Measurements from ENCODE around the gene OR6Q1.

Gene OR6Q1

DNA sequence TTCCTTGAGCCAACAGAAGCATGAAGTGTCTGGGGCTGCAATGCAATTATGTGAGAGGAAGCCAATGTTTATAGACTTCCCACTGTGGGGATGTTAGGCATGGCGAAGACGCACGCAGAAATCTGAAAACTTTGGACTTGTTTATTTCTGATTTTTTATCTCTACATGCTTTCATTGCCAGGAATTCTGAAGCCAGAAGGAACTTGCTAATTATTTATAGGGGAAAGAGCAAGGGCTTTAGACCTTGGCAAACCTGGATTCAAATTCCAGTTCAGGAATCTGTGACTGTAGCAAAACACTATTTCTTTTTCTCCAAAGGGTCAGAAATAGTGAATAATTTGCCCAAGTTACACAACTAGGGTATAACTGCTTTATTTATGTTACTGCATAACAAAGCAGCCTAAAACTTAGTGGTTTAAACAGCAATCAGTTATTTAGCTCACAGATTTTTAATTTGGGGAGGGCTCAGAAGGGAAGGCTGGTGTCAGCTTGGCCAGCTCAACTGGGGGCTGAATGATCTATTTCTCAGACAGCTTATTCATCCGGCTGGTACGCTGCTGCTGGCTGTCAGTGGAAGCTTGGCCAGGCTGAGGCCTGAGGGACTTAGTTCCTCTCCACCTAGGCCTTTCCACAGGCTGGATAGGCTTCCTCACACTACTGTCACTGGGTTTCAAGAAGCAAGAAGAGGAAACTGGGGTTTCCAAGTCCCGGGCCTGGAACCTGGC is 1.9 kb upstream of the OR6Q1 start:
- DNase-seq (ENCODE audit: low spot score) = no peak
- Mint-ChIP-seq H3K4me1 (ENCODE audit: low read depth) (no peaks in the 10 kb centered on the region), H3K36me3 (ENCODE audit: low read depth) (no peaks in the 10 kb centered on the region), H3K27me3 (ENCODE audit: low read depth) (no peaks in the 10 kb centered on the region), H3K27ac (no peak overlapping the region), H3K4me3 (no peak overlapping the region), H3K9me3 (no peaks in the 10 kb centered on the region)

DNA sequence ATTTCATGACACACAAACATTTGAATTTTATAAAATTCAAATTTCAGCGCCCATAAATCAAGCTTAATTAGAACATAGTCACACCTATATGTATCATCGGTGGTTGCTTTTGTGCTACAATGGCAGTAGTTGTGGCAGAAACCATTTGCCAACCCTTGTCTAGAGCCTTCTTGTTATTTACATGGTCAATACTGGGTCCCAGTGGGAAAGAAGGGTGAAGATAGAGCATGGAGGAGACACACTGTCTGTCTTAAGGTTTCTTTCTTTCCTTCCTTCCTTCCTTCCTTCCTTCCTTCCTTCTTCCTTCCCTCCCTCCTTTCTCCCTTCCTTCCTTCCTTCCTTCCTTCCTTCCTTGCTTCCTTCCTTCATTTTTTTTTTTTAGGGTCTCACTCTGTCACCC is 3.7 kb downstream of the OR6Q1 start:
- Mint-ChIP-seq H3K9me3 (no peaks in the 10 kb centered on the region), H3K4me1 (ENCODE audit: low read depth) (no peaks in the 10 kb centered on the region), H3K36me3 (ENCODE audit: low read depth) (no peaks in the 10 kb centered on the region), H3K27me3 (ENCODE audit: low read depth) (no peaks in the 10 kb centered on the region), H3K27ac (no peak overlapping the region), H3K4me3 (no peak overlapping the region)
- DNase-seq (ENCODE audit: low spot score) = no peak

- DNase-seq (ENCODE audit: low spot score) = no peak
- H3K36me3 Mint-ChIP-seq (ENCODE audit: low read depth) = no peaks in the 10 kb centered on the region
- no peaks in the 10 kb centered on the region for H3K4me1 Mint-ChIP-seq (ENCODE audit: low read depth)
- no peaks in the 10 kb centered on the region for H3K27me3 Mint-ChIP-seq (ENCODE audit: low read depth)
- no peak overlapping the region for H3K4me3 Mint-ChIP-seq
- no peaks in the 10 kb centered on the region for H3K9me3 Mint-ChIP-seq
- H3K27ac Mint-ChIP-seq = no peak overlapping the region
These were observed 8.8 kb downstream of the OR6Q1 start for GRCh38 chr11:58039589-58039988.

- no peaks in the 10 kb centered on the region for H3K9me3 Mint-ChIP-seq
- no peak overlapping the region for H3K27ac Mint-ChIP-seq
- no peak overlapping the region for H3K4me3 Mint-ChIP-seq
- H3K4me1 Mint-ChIP-seq (ENCODE audit: low read depth) = no peaks in the 10 kb centered on the region
- H3K27me3 Mint-ChIP-seq (ENCODE audit: low read depth) = no peaks in the 10 kb centered on the region
- no peaks in the 10 kb centered on the region for H3K36me3 Mint-ChIP-seq (ENCODE audit: low read depth)
- no peak for DNase-seq (ENCODE audit: low spot score)
These were observed 12.6 kb downstream of the OR6Q1 start for GRCh38 chr11:58043379-58043778.

GRCh38 chr11:58046231-58046630 is 15.5 kb downstream of the OR6Q1 start:
- Mint-ChIP-seq H3K36me3 (ENCODE audit: low read depth) (no peaks in the 10 kb centered on the region), H3K27me3 (ENCODE audit: low read depth) (no peaks in the 10 kb centered on the region), H3K4me1 (ENCODE audit: low read depth) (no peaks in the 10 kb centered on the region), H3K4me3 (no peak overlapping the region), H3K27ac (no peak overlapping the region), H3K9me3 (no peaks in the 10 kb centered on the region)
- no peak for DNase-seq (ENCODE audit: low spot score)

DNA sequence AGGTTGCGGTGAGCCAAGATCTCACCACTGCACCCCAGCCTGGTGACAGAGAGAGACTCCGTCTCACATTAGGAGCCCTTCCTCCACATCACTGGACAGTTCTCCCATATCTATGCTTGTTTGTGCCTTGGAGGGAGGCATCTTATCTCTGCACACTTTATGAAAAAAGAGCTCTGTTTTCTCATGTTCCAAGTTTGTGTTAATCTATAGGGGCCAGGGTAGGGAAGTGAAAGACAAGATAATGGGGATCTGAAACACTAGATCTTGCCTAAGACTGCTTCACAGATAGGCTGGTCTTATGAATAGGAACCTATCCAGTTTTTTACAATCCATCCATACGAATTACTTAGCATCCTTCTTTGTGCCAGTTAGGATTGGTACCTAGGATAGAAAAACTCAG is 17.1 kb downstream of the OR6Q1 start:
- Mint-ChIP-seq H3K9me3 (no peaks in the 10 kb centered on the region), H3K4me3 (no peak overlapping the region), H3K36me3 (ENCODE audit: low read depth) (no peaks in the 10 kb centered on the region), H3K27ac (no peak overlapping the region), H3K27me3 (ENCODE audit: low read depth) (no peaks in the 10 kb centered on the region), H3K4me1 (ENCODE audit: low read depth) (no peaks in the 10 kb centered on the region)
- no peak for DNase-seq (ENCODE audit: low spot score)

- Mint-ChIP-seq H3K4me1 (ENCODE audit: low read depth) (no peaks in the 10 kb centered on the region), H3K27me3 (ENCODE audit: low read depth) (no peaks in the 10 kb centered on the region), H3K36me3 (ENCODE audit: low read depth) (no peaks in the 10 kb centered on the region), H3K27ac (no peak overlapping the region), H3K9me3 (no peaks in the 10 kb centered on the region), H3K4me3 (no peak overlapping the region)
- no peak for DNase-seq (ENCODE audit: low spot score)
These were observed 25.2 kb downstream of the OR6Q1 start for GRCh38 chr11:58055806-58056401.

DNA sequence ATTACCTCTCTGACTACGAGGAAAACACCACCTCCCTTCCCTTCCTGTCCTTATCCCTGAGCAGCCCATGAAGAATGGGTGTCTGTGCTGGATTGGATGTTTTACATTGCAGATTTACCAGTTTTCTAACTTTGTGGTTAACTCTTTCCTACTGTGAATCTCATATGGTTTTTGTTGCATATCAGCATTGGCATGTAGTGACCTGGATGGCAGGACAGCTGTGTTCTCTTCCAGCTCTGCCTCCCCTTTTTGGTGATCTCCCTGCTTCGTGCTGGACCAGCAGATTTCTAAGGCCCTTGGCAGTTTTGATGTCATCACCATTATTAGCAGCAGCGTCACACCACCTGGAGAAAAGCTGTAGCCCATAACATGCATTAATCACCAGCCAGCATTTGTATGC is 26.7 kb downstream of the OR6Q1 start:
- DNase-seq (ENCODE audit: low spot score) = no peak
- Mint-ChIP-seq H3K27ac (no peak overlapping the region), H3K4me1 (ENCODE audit: low read depth) (no peaks in the 10 kb centered on the region), H3K4me3 (no peak overlapping the region), H3K27me3 (ENCODE audit: low read depth) (no peaks in the 10 kb centered on the region), H3K9me3 (no peaks in the 10 kb centered on the region), H3K36me3 (ENCODE audit: low read depth) (no peaks in the 10 kb centered on the region)

GRCh38 chr11:58058276-58059006 is 27.7 kb downstream of the OR6Q1 start:
- H3K36me3 Mint-ChIP-seq (ENCODE audit: low read depth) = no peaks in the 10 kb centered on the region
- H3K4me1 Mint-ChIP-seq (ENCODE audit: low read depth) = no peaks in the 10 kb centered on the region
- DNase-seq (ENCODE audit: low spot score) = no peak
- H3K27me3 Mint-ChIP-seq (ENCODE audit: low read depth) = no peaks in the 10 kb centered on the region
- no peak overlapping the region for H3K4me3 Mint-ChIP-seq
- H3K9me3 Mint-ChIP-seq = no peaks in the 10 kb centered on the region
- no peak overlapping the region for H3K27ac Mint-ChIP-seq

- H3K36me3 Mint-ChIP-seq (ENCODE audit: low read depth) = no peaks in the 10 kb centered on the region
- H3K27ac Mint-ChIP-seq = no peak overlapping the region
- no peak overlapping the region for H3K4me3 Mint-ChIP-seq
- H3K9me3 Mint-ChIP-seq = no peaks in the 10 kb centered on the region
- H3K27me3 Mint-ChIP-seq (ENCODE audit: low read depth) = no peaks in the 10 kb centered on the region
- H3K4me1 Mint-ChIP-seq (ENCODE audit: low read depth) = no peaks in the 10 kb centered on the region
- no peak for DNase-seq (ENCODE audit: low spot score)
These were observed 28.2 kb downstream of the OR6Q1 start for GRCh38 chr11:58059007-58059350.

- H3K27ac Mint-ChIP-seq = no peak overlapping the region
- H3K36me3 Mint-ChIP-seq (ENCODE audit: low read depth) = no peaks in the 10 kb centered on the region
- H3K9me3 Mint-ChIP-seq = no peaks in the 10 kb centered on the region
- DNase-seq (ENCODE audit: low spot score) = no peak
- H3K4me1 Mint-ChIP-seq (ENCODE audit: low read depth) = no peaks in the 10 kb centered on the region
- no peak overlapping the region for H3K4me3 Mint-ChIP-seq
- no peaks in the 10 kb centered on the region for H3K27me3 Mint-ChIP-seq (ENCODE audit: low read depth)
These were observed 29.8 kb downstream of the OR6Q1 start for GRCh38 chr11:58060535-58060934.

DNA sequence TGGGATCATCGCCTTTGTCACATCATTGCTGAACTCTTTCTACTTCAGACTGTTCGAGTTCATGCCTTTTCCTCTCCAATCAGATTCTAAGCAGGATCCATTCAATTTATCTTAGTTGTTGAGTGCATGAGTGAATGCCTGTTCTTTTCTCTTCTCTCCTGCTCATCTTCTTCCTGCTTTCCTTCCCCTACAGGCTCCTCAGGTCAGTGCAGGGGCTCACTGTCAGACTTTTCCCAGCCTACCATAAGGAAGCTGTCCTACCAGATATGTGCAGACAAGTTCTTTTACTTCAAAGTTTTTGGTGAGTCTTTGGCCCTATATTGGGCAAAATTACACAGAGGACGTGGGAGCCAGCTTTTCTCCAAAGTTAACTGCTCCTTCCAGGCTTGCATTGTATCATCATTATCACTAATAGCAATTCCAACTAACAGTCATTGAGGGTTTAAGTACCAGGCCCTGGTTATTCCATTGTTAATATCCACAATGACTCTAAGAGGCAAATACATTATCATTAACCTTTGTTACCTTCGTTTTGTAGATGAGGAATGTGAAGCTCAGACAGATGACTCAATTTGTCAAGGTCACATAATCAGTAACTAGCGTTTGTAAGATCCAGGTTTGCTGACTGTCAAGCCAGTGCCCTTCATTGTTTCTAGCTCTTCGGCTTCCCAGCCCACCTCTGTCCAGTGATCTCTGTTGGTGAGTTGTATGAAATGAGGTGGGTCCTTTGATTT is 30.4 kb downstream of the OR6Q1 start:
- no peak for DNase-seq (ENCODE audit: low spot score)
- no peaks in the 10 kb centered on the region for H3K27me3 Mint-ChIP-seq (ENCODE audit: low read depth)
- H3K4me1 Mint-ChIP-seq (ENCODE audit: low read depth) = no peaks in the 10 kb centered on the region
- no peaks in the 10 kb centered on the region for H3K9me3 Mint-ChIP-seq
- H3K27ac Mint-ChIP-seq = no peak overlapping the region
- no peak overlapping the region for H3K4me3 Mint-ChIP-seq
- H3K36me3 Mint-ChIP-seq (ENCODE audit: low read depth) = no peaks in the 10 kb centered on the region

- no peaks in the 10 kb centered on the region for H3K9me3 Mint-ChIP-seq
- H3K27ac Mint-ChIP-seq = no peak overlapping the region
- no peaks in the 10 kb centered on the region for H3K4me1 Mint-ChIP-seq (ENCODE audit: low read depth)
- H3K36me3 Mint-ChIP-seq (ENCODE audit: low read depth) = no peaks in the 10 kb centered on the region
- no peak for DNase-seq (ENCODE audit: low spot score)
- H3K27me3 Mint-ChIP-seq (ENCODE audit: low read depth) = no peaks in the 10 kb centered on the region
- no peak overlapping the region for H3K4me3 Mint-ChIP-seq
These were observed 31.1 kb downstream of the OR6Q1 start for GRCh38 chr11:58061813-58062212.

DNA sequence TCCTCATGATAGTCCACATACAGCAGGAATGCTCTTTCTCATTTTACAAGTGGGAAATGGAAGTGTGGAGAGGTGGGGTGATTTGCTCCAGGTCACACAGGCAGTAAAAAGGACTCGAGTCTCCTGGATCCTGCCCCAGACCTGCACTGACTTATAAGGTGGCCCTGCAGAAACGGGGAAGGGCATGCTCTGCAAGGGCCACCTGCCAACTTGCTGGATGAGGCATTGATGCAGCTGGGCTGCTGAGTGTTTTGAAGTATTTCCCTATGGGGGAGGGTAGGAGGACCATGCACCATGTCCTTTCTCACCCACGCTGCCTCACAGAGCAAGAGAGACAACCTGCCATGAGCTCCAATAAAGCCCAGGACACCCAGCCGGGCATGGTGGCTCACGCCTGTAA is 36.9 kb downstream of the OR6Q1 start:
- Mint-ChIP-seq H3K36me3 (ENCODE audit: low read depth) (no peaks in the 10 kb centered on the region), H3K27ac (no peak overlapping the region), H3K4me3 (no peak overlapping the region), H3K27me3 (ENCODE audit: low read depth) (no peaks in the 10 kb centered on the region), H3K9me3 (no peaks in the 10 kb centered on the region), H3K4me1 (ENCODE audit: low read depth) (no peaks in the 10 kb centered on the region)
- DNase-seq (ENCODE audit: low spot score) = no peak
